ENCODE measurements around the gene CEP95. TPM values are rescaled to one million over a fixed set of nuclear protein-coding genes. Genes with fewer than 3 reads are reported as not detected.

Gene CEP95
- polyA plus RNA-seq, 2 of the 4 experiments (the other 2 are of a cell fraction), result 30.0 to 73.0 TPM

- TF ChIP-seq CTCF (IDR thresholded peaks at IDR 0.05) (peak; percentile 58), HOXA7 (CRISPR knock-in tag; IDR thresholded peaks at IDR 0.05) (peak; percentile 99), POLR2A (IDR thresholded peaks at IDR 0.05; ENCODE audit: low read length) (peak; percentile 91), ESRRA (IDR thresholded peaks at IDR 0.05; ENCODE audit: borderline replicate concordance, low read length) (0 out of 2 replicates have a peak, but pooled peaks have one; percentile 35), NPAS2 (CRISPR knock-in tag; IDR thresholded peaks at IDR 0.05; ENCODE audit: borderline replicate concordance) (no peak), CHD2 (IDR thresholded peaks at IDR 0.05; ENCODE audit: low read length, partially characterized antibody) (peak; percentile 47), MYC (IDR thresholded peaks at IDR 0.05; ENCODE audit: borderline replicate concordance, low read length) (0 out of 2 replicates have a peak, but pooled peaks have one; percentile 22), PHF8 (IDR thresholded peaks at IDR 0.05; ENCODE audit: borderline replicate concordance, low read depth) (peak; percentile 58; the same call in 1 of the 2 replicates), BHLHE40 (IDR thresholded peaks at IDR 0.05; ENCODE audit: low read depth, low read length) (no peak)
These were observed 9.8 kb upstream of the CEP95 start, which contains the start of gene POLG2 (continued) for GRCh38 chr17:64496786-64497564.

DNA sequence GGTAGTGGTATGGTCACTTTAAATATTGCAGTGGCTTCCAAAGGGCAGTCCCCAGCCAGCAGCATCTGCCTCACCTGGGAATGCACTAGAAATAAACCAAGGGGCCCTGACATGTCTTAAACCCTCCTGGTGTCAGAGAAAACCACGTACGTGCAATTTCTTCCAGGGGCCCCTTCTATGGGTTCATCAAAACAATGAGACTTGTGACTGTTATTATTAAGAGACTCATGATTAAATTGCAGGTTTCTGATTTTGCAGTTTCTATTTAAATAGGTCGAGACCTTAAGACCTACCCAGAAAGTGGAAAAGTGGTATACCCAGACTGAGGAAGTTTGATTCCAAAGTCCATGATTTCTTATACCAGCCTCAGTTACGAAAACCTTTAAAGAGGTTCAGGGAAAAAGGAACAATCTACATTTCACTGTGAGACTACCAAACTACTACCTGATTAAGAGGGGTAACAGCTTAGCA lies 9.2 kb upstream of the CEP95 start:
- ATAC-seq (peak; percentile 0 to 1; a peak in 1 of 6 replicates), DNase-seq (ENCODE audit: low read depth in 1 of 2, low spot score in 1 of 2) (no peak), FAIRE-seq (no peak)
- H3K9me3 ChIP-seq, result no peaks in the 10 kb centered on the region
- ChIA-PET CTCF (interaction anchor here (0.6 to 12.8 kb wide), 13 partner anchors 9 to 194 kb away, joined by 3 to 300 read pairs (median 4); partner anchors contain the start of genes CEP95 and DDX5), POLR2A (interaction anchor here (0.7 to 3.3 kb wide), 6 partner anchors 9 to 147 kb away, joined by 3 to 132 read pairs (median 3); partner anchors contain the start of genes CEP95 and DDX5)
- TF ChIP-seq EHF (CRISPR knock-in tag; IDR thresholded peaks at IDR 0.05) (peak; percentile 49; the same call in 1 of the 2 replicates), FOSB (CRISPR knock-in tag; IDR thresholded peaks at IDR 0.05) (peak; percentile 94), CHD2 (IDR thresholded peaks at IDR 0.05; ENCODE audit: low read length, partially characterized antibody) (no peak), JUN (IDR thresholded peaks at IDR 0.05) (peak in 1 of 2 experiments; percentile 16; a peak in 1 of 5 replicates), PHF8 (IDR thresholded peaks at IDR 0.05; ENCODE audit: borderline replicate concordance, low read depth) (no peak), CTCF (IDR thresholded peaks at IDR 0.05) (0 out of 3 replicates have a peak, but pooled peaks have one; percentile 9), HOXB5 (CRISPR knock-in tag; IDR thresholded peaks at IDR 0.05) (peak; percentile 11; the same call in 1 of the 2 replicates)
- TF ChIP-seq, protein P1, sequence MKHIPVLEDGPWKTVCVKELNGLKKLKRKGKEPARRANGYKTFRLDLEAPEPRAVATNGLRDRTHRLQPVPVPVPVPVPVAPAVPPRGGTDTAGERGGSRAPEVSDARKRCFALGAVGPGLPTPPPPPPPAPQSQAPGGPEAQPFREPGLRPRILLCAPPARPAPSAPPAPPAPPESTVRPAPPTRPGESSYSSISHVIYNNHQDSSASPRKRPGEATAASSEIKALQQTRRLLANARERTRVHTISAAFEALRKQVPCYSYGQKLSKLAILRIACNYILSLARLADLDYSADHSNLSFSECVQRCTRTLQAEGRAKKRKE (CRISPR knock-in tag; IDR thresholded peaks at IDR 0.05; ENCODE audit: low read depth), result peak; percentile 5; the same call in 1 of the 2 replicates
- TF ChIP-seq, protein P2, sequence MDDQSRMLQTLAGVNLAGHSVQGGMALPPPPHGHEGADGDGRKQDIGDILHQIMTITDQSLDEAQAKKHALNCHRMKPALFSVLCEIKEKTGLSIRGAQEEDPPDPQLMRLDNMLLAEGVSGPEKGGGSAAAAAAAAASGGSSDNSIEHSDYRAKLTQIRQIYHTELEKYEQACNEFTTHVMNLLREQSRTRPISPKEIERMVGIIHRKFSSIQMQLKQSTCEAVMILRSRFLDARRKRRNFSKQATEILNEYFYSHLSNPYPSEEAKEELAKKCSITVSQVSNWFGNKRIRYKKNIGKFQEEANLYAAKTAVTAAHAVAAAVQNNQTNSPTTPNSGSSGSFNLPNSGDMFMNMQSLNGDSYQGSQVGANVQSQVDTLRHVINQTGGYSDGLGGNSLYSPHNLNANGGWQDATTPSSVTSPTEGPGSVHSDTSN (IDR thresholded peaks at IDR 0.05), result 0 out of 2 replicates have a peak, but pooled peaks have one; percentile 27
- peak overlapping the region; percentile 86 for H3K4me2 ChIP-seq
- peak overlapping the region; percentile 70 for H3K4me3 ChIP-seq
- H3K4me1 ChIP-seq, result peaks cover 61% of the 10 kb centered on the region
- 52% methylated on average over 4 of the region's 4 CpGs for WGBS (ENCODE audit: missing lambda C conversion rate)
- H3K27ac ChIP-seq, result peak overlapping the region; percentile 87 to 91

Data from A549 (cell line).